Epithelial cell of umbilical artery (primary cell): Measurements from ENCODE around the gene CD69. TPM values are rescaled to one million over a fixed set of nuclear protein-coding genes. Genes with fewer than 3 reads are reported as not detected.

Source experiments
- total RNA-seq: library from RNA; depleted of rRNA; stranded (reverse); fragments of >200 nt; gene quantifications from 2 replicates; pipeline ENCODE4 v1.2.3, GENCODE V29; 2014

CD69 gene
- total RNA-seq, result 0.97 and 2.0 TPM in 2 replicates

DNA sequence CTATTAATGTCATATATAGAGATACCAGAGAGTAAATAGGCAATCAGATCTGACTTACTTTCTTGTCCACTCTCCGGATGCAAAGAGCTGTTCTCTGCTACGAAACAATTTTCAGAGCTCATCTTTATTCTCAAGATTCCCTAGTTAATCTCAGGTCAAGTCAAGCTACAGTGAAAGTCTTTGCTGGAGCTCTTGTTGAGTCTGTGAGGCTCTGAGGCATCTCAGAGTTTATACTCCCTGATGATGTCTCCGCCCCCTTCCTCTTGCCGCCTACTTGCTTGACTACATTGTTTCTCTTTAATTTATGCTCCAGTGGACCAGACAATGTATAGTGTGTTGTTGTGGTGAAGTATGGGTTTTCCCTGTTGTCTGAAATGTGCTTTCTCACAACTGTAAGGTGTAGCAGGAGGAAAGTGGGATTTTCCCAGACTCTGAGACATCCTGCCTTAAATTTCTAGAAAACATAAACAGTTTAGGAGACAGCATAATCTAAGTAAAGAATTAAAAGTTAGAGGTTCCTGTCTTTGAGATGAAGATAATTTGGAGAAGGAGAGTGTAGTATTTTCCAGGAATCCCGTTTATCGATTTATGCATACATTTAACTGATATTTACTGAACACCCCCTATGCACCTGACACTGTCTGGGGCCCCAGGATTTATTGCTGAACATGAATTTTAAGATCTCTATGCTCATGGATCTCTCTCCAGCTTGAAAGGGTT, at the start of gene CD69:
Gene CD69, minus strand, starts transcription at position 203 of the 720 bp plus-strand sequence. Its CDS starts 81 bp downstream, at position 122.

DNA sequence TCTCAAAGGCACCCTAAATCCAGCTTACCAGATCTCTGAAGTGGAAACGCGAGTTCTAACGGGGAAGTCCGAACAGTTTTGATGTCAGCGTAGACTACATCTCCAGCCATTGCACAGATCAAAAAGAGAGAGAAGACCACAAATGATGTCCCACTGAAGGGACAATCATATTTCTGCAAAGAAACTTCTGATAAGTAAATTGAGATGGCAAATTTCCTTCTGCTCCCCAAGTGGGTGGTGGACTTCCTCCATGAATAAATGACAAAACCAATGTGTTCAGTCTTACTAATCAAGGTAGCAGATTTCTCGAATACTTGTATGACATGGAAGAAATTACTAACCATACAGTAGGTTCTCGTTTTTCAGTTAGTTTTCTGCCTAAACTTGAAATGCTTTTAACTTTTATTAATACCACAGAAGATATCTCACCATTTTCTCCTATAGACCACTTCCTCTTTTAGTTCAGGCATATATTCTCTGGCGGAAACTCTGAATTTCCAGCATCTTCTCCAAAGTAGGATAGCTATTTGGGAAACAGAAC, 27.7 kb downstream of the CD69 start, which contains the start of gene CLECL1:
Gene CLECL1, minus strand, starts transcription at position 177 of the 541 bp plus-strand sequence.

Other genes with a start within 250 kb of the CD69 start
- not detected in 2 replicates for gene KLRB1, start 153.0 kb downstream of the CD69 start, total RNA-seq
- 0.32 and 2.4 TPM in 2 replicates for gene CLEC2D, start 91.2 kb downstream of the CD69 start, total RNA-seq
- gene CLECL1, start 27.8 kb downstream of the CD69 start, total RNA-seq, result not detected in 2 replicates
- 0.30 TPM in 1 of 2 replicates, not detected in the other for gene KLRF1, start 66.6 kb upstream of the CD69 start, total RNA-seq
- 39.6 and 39.8 TPM in 2 replicates for gene CLEC2B, start 108.5 kb upstream of the CD69 start, total RNA-seq
- not detected in 2 replicates for gene KLRF2, start 120.6 kb upstream of the CD69 start, total RNA-seq
- not detected in 2 replicates for gene CLEC2A, start 171.5 kb upstream of the CD69 start, total RNA-seq
- not detected in 2 replicates for gene CLEC12A, start 210.5 kb upstream of the CD69 start, total RNA-seq
- gene CLEC1B, start 238.2 kb upstream of the CD69 start, total RNA-seq, result not detected in 2 replicates
- 0.32 and 0.46 TPM in 2 replicates for gene CLEC12B, start 249.7 kb upstream of the CD69 start, total RNA-seq